Endodermal cell (in vitro differentiated cells): ENCODE measurements around the gene GRB10. TPM values are rescaled to one million over a fixed set of nuclear protein-coding genes. Genes with fewer than 3 reads are reported as not detected.

Source experiments
- DNase-seq: peaks from one replicate; pipeline ENCODE4 v3.0.0-alpha.2; 2017
- H3K27ac ChIP-seq: 2 replicates; pipeline ENCODE4 v1.5.1; 2013; ENCODE audit warnings: mild to moderate bottlenecking, low read depth, low read length, moderate library complexity
- H3K27me3 ChIP-seq: 2 replicates; pipeline ENCODE4 v1.6.1; 2013; ENCODE audit warnings: mild to moderate bottlenecking, low read length, moderate library complexity; ENCODE audit not compliant: insufficient read depth, control insufficient read depth, poor library complexity, severe bottlenecking
- H3K36me3 ChIP-seq: 2 replicates; pipeline ENCODE4 v1.7.0; 2013; ENCODE audit warnings: mild to moderate bottlenecking, low read length, moderate library complexity; ENCODE audit not compliant: control insufficient read depth, insufficient read depth
- H3K4me1 ChIP-seq: one replicate; pipeline ENCODE4 v1.7.0; 2013; ENCODE audit warnings: low read length; ENCODE audit not compliant: control insufficient read depth, insufficient read depth
- H3K4me3 ChIP-seq: 2 replicates; pipeline ENCODE4 v1.5.1; 2013; ENCODE audit warnings: mild to moderate bottlenecking, low read length, moderate library complexity
- H3K9ac ChIP-seq: 2 replicates; pipeline ENCODE4 v1.6.1; 2013; ENCODE audit warnings: mild to moderate bottlenecking, low read length, moderate library complexity; ENCODE audit not compliant: poor library complexity, severe bottlenecking; ENCODE audit errors: extremely low read depth
- H3K9me3 ChIP-seq: 2 replicates; pipeline ENCODE4 v1.6.1; 2013; ENCODE audit warnings: mild to moderate bottlenecking, low read length, moderate library complexity; ENCODE audit not compliant: control insufficient read depth
- H3K27ac Mint-ChIP-seq: 2 replicates; pipeline ENCODE4 v1.8.0; 2020; ENCODE audit warnings: mixed read lengths
- H3K27me3 Mint-ChIP-seq: 2 replicates; pipeline ENCODE4 v1.8.0; 2021; ENCODE audit warnings: mild to moderate bottlenecking, mixed read lengths; ENCODE audit not compliant: insufficient read depth
- H3K36me3 Mint-ChIP-seq: 2 replicates; pipeline ENCODE4 v1.8.0; 2020; ENCODE audit warnings: low read depth, mixed read lengths
- H3K4me1 Mint-ChIP-seq: 2 replicates; pipeline ENCODE4 v1.8.0; 2020; ENCODE audit warnings: mixed read lengths
- H3K4me3 Mint-ChIP-seq: 2 replicates; pipeline ENCODE4 v1.8.0; 2020; ENCODE audit warnings: mild to moderate bottlenecking, moderate library complexity, mixed read lengths
- H3K9me3 Mint-ChIP-seq: 2 replicates; pipeline ENCODE4 v1.8.0; 2020; ENCODE audit warnings: mild to moderate bottlenecking, mixed read lengths
- CTCF ChIP-seq: fragments of 200-600 bp; sonication (generic); conservative IDR thresholded peaks from 2 replicates; pipeline ENCODE4 v1.5.0; 2021; ENCODE audit warnings: antibody characterized with exemption, mild to moderate bottlenecking
- WGBS, 2 experiments: methylation state at CpG; one replicate each; pipeline versions ENCODE4 v1.1.5 to v1.1.7; 2013; ENCODE audit warnings: missing lambda C conversion rate in 2 of 2, mixed read lengths in 1 of 2; ENCODE audit not compliant: insufficient coverage in 1 of 2, insufficient read length in 1 of 2; 5-methylcytosine and 5-hydroxymethylcytosine counted together
- total RNA-seq, 2 donors: library from RNA; stranded (reverse); fragmentation: NEBNext Ultra II Directional in 1 of 2; extraction: Animal tissue kit (Norgen Biotek cat#: 25700) in 1 of 2; gene quantifications; 2 replicates in 1 of 2; 3 replicates in 1 of 2; pipeline ENCODE4 v1.2.1, GENCODE V29; 2021

The GRB10 gene
- total RNA-seq, 2 donors from 2014 or later: 71.9 to 97.5 TPM

DNA sequence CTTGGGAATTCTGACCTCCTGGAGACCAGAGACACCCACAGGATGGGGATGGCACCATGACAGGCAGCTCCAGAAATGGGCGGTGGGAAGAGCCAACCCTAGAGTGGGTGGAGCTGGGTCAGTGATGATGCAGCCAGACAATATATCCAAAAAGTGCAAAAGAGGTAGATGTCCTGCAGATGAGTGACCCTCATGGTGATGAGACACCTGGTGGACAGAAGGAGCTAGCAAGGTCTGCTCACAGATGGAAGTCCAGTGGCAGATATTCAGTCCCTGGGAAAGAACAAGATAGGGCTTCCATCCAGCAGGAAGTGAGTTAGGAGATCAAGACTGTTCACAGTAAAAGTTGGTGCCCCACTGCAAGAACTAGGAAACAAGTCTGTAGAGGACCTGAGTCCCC is 19.2 kb upstream of the GRB10 start:
- Mint-ChIP-seq H3K4me3 (no peak overlapping the region), H3K9me3 (peaks cover 16% of the 10 kb centered on the region), H3K4me1 (peaks cover 6% of the 10 kb centered on the region), H3K36me3 (no peaks in the 10 kb centered on the region), H3K27me3 (peaks cover 7% of the 10 kb centered on the region), H3K27ac (no peak overlapping the region)
- no peak overlapping the region for H3K27ac ChIP-seq
- H3K27me3 ChIP-seq: no peaks in the 10 kb centered on the region
- TF ChIP-seq CTCF: peak; percentile 60
- H3K4me3 ChIP-seq: no peak overlapping the region
- H3K9ac ChIP-seq: no peak overlapping the region
- H3K4me1 ChIP-seq: no peaks in the 10 kb centered on the region
- no peak for DNase-seq
- WGBS, 2 experiments: 86 to 100% methylated on average over 1 of the region's 1 CpG
- no peaks in the 10 kb centered on the region for H3K36me3 ChIP-seq
- H3K9me3 ChIP-seq: peaks cover 12% of the 10 kb centered on the region

DNA sequence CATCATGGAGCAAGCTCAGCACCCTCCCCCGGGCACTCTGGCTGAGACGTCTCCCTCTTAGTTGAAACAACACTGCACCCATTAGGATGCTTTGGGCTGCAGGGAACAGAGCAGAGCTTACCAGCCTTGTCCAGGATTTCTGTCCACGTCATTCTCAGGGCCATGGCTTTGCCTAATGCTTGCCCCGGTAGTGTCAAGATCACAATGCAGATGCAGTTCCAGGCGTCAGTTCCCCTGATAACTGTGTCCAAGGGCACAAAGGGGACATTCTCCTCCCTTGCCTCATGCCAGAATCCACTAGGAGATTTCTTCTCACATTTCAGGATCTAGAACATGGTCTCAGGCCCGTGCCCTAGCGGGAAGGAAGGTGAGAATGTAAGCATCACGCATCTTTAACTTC is 17.2 kb upstream of the GRB10 start:
- peaks cover 12% of the 10 kb centered on the region for H3K9me3 ChIP-seq
- no peak overlapping the region for H3K4me3 Mint-ChIP-seq
- H3K36me3 ChIP-seq: no peaks in the 10 kb centered on the region
- TF ChIP-seq CTCF: no peak
- no peaks in the 10 kb centered on the region for H3K27me3 ChIP-seq
- no peak overlapping the region for H3K9ac ChIP-seq
- peaks cover 11% of the 10 kb centered on the region for H3K4me1 Mint-ChIP-seq
- no peak overlapping the region for H3K27ac Mint-ChIP-seq
- H3K27me3 Mint-ChIP-seq: peaks cover 22% of the 10 kb centered on the region
- H3K27ac ChIP-seq: no peak overlapping the region
- WGBS, 2 experiments: 92% methylated on average over 6 to 8 of the region's 8 CpGs
- H3K36me3 Mint-ChIP-seq: no peaks in the 10 kb centered on the region
- H3K4me3 ChIP-seq: no peak overlapping the region
- no peaks in the 10 kb centered on the region for H3K4me1 ChIP-seq
- H3K9me3 Mint-ChIP-seq: peaks cover 16% of the 10 kb centered on the region
- no peak for DNase-seq

- Histone ChIP-seq H3K27me3 (no peaks in the 10 kb centered on the region), H3K27ac (no peak overlapping the region), H3K4me3 (no peak overlapping the region), H3K36me3 (no peaks in the 10 kb centered on the region), H3K9me3 (peaks cover 12% of the 10 kb centered on the region), H3K9ac (no peak overlapping the region), H3K4me1 (peaks cover 2% of the 10 kb centered on the region)
- H3K4me3 Mint-ChIP-seq: no peak overlapping the region
- TF ChIP-seq CTCF: no peak
- peaks cover 16% of the 10 kb centered on the region for H3K9me3 Mint-ChIP-seq
- H3K4me1 Mint-ChIP-seq: peaks cover 17% of the 10 kb centered on the region
- no peaks in the 10 kb centered on the region for H3K36me3 Mint-ChIP-seq
- DNase-seq: no peak
- 80 to 86% methylated on average over 2 of the region's 2 CpGs for WGBS, 2 experiments
- no peak overlapping the region for H3K27ac Mint-ChIP-seq
- H3K27me3 Mint-ChIP-seq: peaks cover 32% of the 10 kb centered on the region
Measured at GRCh38 chr7:50798126-50798525, 15.4 kb upstream of the GRB10 start.
